Measurements from ENCODE around the gene ZNF491. TPM values are rescaled to one million over a fixed set of nuclear protein-coding genes. Genes with fewer than 3 reads are reported as not detected.
A peak's percentile ranks its signal among the peaks of the same experiment; 100 is the strongest.
"Not testable (repeated sequence)": the region's sequence is repeated elsewhere in the genome, so short reads cannot be mapped to it uniquely, and the experiment has no call there.

The ZNF491 gene
- polyA plus RNA-seq, 1 experiment, result 2.2 TPM

- peaks cover 17% of the 10 kb centered on the region for H3K9me3 ChIP-seq (ENCODE audit: control insufficient read depth, insufficient read depth, low read length)
- TF ChIP-seq, protein P1, sequence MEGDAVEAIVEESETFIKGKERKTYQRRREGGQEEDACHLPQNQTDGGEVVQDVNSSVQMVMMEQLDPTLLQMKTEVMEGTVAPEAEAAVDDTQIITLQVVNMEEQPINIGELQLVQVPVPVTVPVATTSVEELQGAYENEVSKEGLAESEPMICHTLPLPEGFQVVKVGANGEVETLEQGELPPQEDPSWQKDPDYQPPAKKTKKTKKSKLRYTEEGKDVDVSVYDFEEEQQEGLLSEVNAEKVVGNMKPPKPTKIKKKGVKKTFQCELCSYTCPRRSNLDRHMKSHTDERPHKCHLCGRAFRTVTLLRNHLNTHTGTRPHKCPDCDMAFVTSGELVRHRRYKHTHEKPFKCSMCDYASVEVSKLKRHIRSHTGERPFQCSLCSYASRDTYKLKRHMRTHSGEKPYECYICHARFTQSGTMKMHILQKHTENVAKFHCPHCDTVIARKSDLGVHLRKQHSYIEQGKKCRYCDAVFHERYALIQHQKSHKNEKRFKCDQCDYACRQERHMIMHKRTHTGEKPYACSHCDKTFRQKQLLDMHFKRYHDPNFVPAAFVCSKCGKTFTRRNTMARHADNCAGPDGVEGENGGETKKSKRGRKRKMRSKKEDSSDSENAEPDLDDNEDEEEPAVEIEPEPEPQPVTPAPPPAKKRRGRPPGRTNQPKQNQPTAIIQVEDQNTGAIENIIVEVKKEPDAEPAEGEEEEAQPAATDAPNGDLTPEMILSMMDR (IDR thresholded peaks at IDR 0.05; ENCODE audit: low read depth, low read length), result no peak
- ChIA-PET POLR2A (no interaction called here), CTCF (no interaction called here)
- no peak for DNase-seq (ENCODE audit: low read depth, low spot score)
- H3K27me3 ChIP-seq (ENCODE audit: control insufficient read depth, insufficient read depth, low read length), result no peaks in the 10 kb centered on the region
- H3K27ac ChIP-seq (ENCODE audit: low read depth, low read length), result peak overlapping the region; percentile 39
- H3K4me3 ChIP-seq (ENCODE audit: low read depth, low read length), result peak overlapping the region; percentile 96
Observed at GRCh38 chr19:11767633-11768133, 30.6 kb upstream of the ZNF491 start.

DNA sequence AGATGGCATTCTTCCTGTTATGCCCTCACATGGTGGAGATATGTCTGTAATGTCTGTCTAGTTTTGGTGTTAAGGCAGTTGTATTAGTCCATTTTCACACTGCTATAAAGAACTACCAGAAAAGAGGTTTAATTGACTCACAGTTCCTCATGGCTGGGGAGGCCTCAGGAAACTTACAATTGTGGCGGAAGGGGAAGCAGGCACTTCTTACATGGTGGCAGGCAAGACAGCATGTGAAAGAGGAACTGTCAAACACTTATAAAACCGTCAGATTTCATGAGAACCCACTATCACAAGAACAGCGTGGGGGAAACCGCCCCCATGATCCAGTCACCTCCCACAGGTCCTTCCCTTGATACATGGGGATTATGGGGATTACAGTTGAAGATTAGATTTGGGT lies 28.3 kb upstream of the ZNF491 start:
- no peak overlapping the region for H3K4me3 ChIP-seq (ENCODE audit: low read depth, low read length)
- peaks cover 21% of the 10 kb centered on the region for H3K9me3 ChIP-seq (ENCODE audit: control insufficient read depth, insufficient read depth, low read length)
- H3K27me3 ChIP-seq (ENCODE audit: control insufficient read depth, insufficient read depth, low read length), result no peaks in the 10 kb centered on the region
- TF ChIP-seq, protein P1 (IDR thresholded peaks at IDR 0.05; ENCODE audit: low read depth, low read length), result no peak
- POLR2A ChIA-PET, result no interaction called here
- no peak for DNase-seq (ENCODE audit: low read depth, low spot score)
- H3K27ac ChIP-seq (ENCODE audit: low read depth, low read length), result no peak overlapping the region
- CTCF ChIA-PET, result no interaction called here

DNA sequence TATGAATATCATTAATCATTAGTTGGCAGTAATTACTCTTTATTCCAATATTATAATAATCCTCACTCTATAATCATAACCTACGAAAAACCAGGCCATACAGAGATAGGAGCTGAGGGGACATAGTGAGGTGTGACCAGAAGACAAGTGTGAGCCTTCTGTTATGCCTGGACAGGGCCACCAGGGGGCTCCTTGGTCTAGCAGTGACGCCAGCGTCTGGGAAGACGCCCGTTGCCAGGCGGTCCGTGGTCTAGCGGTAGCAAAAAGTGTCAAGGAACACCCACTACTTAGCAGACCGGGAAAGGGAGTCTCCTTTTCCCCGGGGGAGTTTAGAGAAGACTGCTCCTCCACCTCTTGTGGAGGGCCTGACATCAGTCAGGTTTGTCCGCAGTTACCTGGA lies 26.8 kb upstream of the ZNF491 start:
- H3K4me3 ChIP-seq (ENCODE audit: low read depth, low read length); POLR2A ChIA-PET; H3K27ac ChIP-seq (ENCODE audit: low read depth, low read length); H3K27me3 ChIP-seq (ENCODE audit: control insufficient read depth, insufficient read depth, low read length); DNase-seq (ENCODE audit: low read depth, low spot score): not testable (repeated sequence)
- CTCF ChIA-PET, result interaction anchor here (1.0 kb wide), 1 partner anchor 26 kb away, joined by 8 read pairs; no protein-coding TSS in a partner anchor
- H3K9me3 ChIP-seq (ENCODE audit: control insufficient read depth, insufficient read depth, low read length), result peaks cover 29% of the 10 kb centered on the region

DNA sequence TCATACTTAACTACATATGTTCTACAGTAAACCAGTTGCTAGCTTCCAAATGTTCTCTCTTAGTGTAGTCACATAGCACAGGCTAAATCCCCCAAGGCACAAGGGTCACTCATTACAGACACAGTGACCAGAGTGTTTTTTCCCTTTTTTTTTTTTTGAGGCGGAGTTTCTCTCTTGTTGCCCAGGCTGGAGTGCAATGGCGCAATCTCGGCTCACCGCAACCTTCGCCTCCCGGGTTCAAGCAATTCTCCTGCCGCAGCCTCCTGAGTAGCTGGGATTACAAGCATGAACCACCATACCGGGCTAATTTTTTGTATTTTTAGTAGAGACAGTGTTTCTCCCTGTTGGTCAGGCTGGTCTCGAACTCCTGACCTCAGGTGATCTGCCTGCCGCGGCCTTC lies 21.7 kb upstream of the ZNF491 start:
- DNase-seq (ENCODE audit: low read depth, low spot score); H3K27me3 ChIP-seq (ENCODE audit: control insufficient read depth, insufficient read depth, low read length); POLR2A ChIA-PET; H3K27ac ChIP-seq (ENCODE audit: low read depth, low read length); H3K4me3 ChIP-seq (ENCODE audit: low read depth, low read length): not testable (repeated sequence)
- peaks cover 43% of the 10 kb centered on the region for H3K9me3 ChIP-seq (ENCODE audit: control insufficient read depth, insufficient read depth, low read length)
- CTCF ChIA-PET, result interaction anchor here (1.0 kb wide), 1 partner anchor 21 kb away, joined by 3 read pairs; no protein-coding TSS in a partner anchor

DNA sequence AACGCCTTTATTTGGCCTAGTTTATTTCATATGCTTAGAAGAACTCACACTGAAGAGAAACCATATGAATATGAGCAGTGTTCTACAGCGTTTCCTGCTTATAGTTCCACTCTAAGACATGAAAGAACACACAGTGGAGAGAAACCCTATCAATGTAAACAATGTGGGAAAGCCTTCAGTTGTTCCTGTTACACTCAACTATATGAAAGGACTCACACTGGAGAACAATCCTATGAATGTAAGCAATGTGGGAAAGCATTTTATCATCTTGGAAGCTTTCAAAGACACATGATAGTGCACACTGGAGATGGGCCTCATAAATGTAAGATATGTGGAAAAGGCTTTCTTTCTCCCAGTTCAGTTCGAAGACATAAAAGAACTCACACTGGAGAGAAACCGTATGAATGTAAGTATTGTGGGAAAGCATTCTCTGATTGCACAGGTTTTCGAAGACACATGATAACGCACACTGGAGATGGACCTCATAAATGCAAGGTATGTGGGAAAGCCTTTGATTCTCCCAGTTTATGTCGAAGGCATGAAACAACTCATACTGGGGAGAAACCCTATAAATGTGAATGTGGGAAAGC lies 17.8 kb upstream of the ZNF491 start:
- no peak overlapping the region for H3K4me3 ChIP-seq (ENCODE audit: low read depth, low read length)
- peaks cover 40% of the 10 kb centered on the region for H3K9me3 ChIP-seq (ENCODE audit: control insufficient read depth, insufficient read depth, low read length)
- TF ChIP-seq, protein P1 (IDR thresholded peaks at IDR 0.05; ENCODE audit: low read depth, low read length), result no peak
- DNase-seq (ENCODE audit: low read depth, low spot score), result no peak
- no peaks in the 10 kb centered on the region for H3K27me3 ChIP-seq (ENCODE audit: control insufficient read depth, insufficient read depth, low read length)
- ChIA-PET CTCF (no interaction called here), POLR2A (no interaction called here)
- no peak overlapping the region for H3K27ac ChIP-seq (ENCODE audit: low read depth, low read length)

DNA sequence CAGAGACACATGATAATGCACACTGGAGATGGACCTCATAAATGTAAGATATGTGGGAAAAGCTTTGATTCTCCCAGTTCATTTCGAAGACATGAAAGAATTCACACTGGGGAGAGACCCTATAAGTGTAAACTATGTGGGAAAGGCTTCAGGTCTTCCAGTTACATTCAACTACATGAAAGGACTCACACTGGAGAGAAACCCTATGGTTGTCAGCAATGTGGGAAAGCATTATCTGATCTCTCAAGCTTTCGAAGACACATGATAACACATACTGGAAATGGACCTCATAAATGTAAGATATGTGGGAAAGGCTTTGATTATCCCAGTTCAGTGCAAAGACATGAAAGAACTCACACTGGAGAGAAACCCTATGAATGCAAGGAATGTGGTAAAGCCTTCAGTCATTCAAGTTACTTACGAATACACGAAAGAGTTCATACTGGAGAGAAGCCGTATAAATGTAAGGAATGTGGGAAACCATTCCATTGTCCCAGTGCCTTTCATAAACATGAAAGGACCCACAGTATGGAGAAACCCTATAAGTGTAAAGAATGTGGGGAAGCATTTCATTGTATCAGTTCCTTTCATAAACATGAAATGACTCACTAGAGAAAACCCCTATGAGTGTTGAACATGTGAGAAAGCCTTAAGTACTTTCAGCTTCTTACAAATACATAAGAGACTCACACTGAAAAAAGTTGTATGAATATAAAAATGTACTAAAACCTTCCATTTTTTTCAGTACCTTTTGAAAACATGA lies 16.8 kb upstream of the ZNF491 start:
- ChIA-PET POLR2A (no interaction called here), CTCF (interaction anchor here (1.7 kb wide), 1 partner anchor 16 kb away, joined by 6 read pairs; no protein-coding TSS in a partner anchor)
- Histone ChIP-seq H3K27me3 (ENCODE audit: control insufficient read depth, insufficient read depth, low read length) (no peaks in the 10 kb centered on the region), H3K9me3 (ENCODE audit: control insufficient read depth, insufficient read depth, low read length) (peaks cover 47% of the 10 kb centered on the region), H3K4me3 (ENCODE audit: low read depth, low read length) (no peak overlapping the region), H3K27ac (ENCODE audit: low read depth, low read length) (no peak overlapping the region)
- no peak for DNase-seq (ENCODE audit: low read depth, low spot score)
- TF ChIP-seq, protein P1 (IDR thresholded peaks at IDR 0.05; ENCODE audit: low read depth, low read length), result no peak

All from AG04450 (cell line).